ENCODE measurements around the gene CIT. TPM values are rescaled to one million over a fixed set of nuclear protein-coding genes. Genes with fewer than 3 reads are reported as not detected.

The CIT gene
- total and polyA plus RNA-seq, 10 of the 15 experiments (the other 5 are each of a cell fraction or from before 2014, with no cell fraction given) = 1.0 to 38.2 (median 14.9) TPM

- Histone ChIP-seq H3K4me3 (no peak overlapping the region), H4K20me1 (ENCODE audit: control insufficient read depth, insufficient read depth) (no peaks in the 10 kb centered on the region), H3K36me3 (ENCODE audit: control insufficient read depth in 2 of 2, insufficient read depth in 2 of 2, low read length in 1 of 2) (peaks cover 3 to 16% of the 10 kb centered on the region in 2 experiments; a peak in 3 of 4 replicates), H3K79me2 (ENCODE audit: control insufficient read depth, insufficient read depth, low read length) (no peaks in the 10 kb centered on the region), H3K27me3 (replicated peaks in 1 of 2; ENCODE audit: control insufficient read depth in 2 of 2, insufficient read depth in 2 of 2, low read length in 1 of 2) (no peaks in the 10 kb centered on the region), H3K9me3 (replicated peaks; ENCODE audit: control insufficient read depth, insufficient read depth, low read length) (no peaks in the 10 kb centered on the region), H3K4me2 (ENCODE audit: control insufficient read depth, insufficient read depth) (no peak overlapping the region), H2AFZ (ENCODE audit: control insufficient read depth, low read depth, low read length) (no peak overlapping the region), H3K4me1 (ENCODE audit: control insufficient read depth, insufficient read depth, low read length) (no peaks in the 10 kb centered on the region), H3K27ac (ENCODE audit: control insufficient read depth, insufficient read depth) (no peak overlapping the region), H3K9ac (ENCODE audit: control insufficient read depth, insufficient read depth, low read length) (no peak overlapping the region)
- in situ Hi-C loops (cut with MboI) (no loop called here), intact Hi-C loops (cut with micrococcal nuclease; ENCODE audit: unreplicated experiment) (no loop called here)
- CTCF ChIA-PET = no interaction called here
- SMC1A ChIA-PET (ENCODE audit: uncharacterized antibody, unreplicated experiment) = no interaction called here
- POLR2A ChIA-PET = interaction anchor here (0.6 to 0.7 kb wide), 3 partner anchors 49 to 946 kb away, joined by 3 to 6 read pairs (median 5); no protein-coding TSS in a partner anchor
- no TSS peak for BruUV-seq (replicated peaks)
- ATAC-seq (no peak), FAIRE-seq (no peak), DNase-seq (ENCODE audit: low read depth, low spot score) (no peak)
- WGBS (ENCODE audit: insufficient coverage, insufficient replicate concordance, low lambda C conversion rate, missing lambda C conversion rate) = 92% methylated on average over 5 of the region's 5 CpGs
- RAD21 ChIA-PET (ENCODE audit: unreplicated experiment) = no interaction called here
- no peak for TF ChIP-seq HDGF (IDR thresholded peaks at IDR 0.05)
- TF ChIP-seq CUX1 (IDR thresholded peaks at IDR 0.05; ENCODE audit: insufficient replicate concordance, low read depth, low read length) = no peak
- TF ChIP-seq REST (IDR thresholded peaks at IDR 0.05; ENCODE audit: low read depth, low read length) = no peak
- no peak for TF ChIP-seq STAT1 (conservative IDR thresholded peaks at IDR 0.05)
- TF ChIP-seq DPF2 (IDR thresholded peaks at IDR 0.05) = no peak
- TF ChIP-seq TAF1 (IDR thresholded peaks at IDR 0.05; ENCODE audit: borderline replicate concordance, low read depth, low read length) = no peak
- no peak for TF ChIP-seq CREB1 (IDR thresholded peaks at IDR 0.05; ENCODE audit: low read depth)
- no peak for TF ChIP-seq TCF3 (IDR thresholded peaks at IDR 0.05; ENCODE audit: borderline replicate concordance, insufficient read depth, low read depth, low read length)
- no peak for TF ChIP-seq POLR2A (IDR thresholded peaks at IDR 0.05; ENCODE audit: low read depth, low read length)
Observed at GRCh38 chr12:119870457-119870856, 6.7 kb downstream of the CIT start.
